ENCODE data around the gene PLXDC2.

The PLXDC2 gene

DNA sequence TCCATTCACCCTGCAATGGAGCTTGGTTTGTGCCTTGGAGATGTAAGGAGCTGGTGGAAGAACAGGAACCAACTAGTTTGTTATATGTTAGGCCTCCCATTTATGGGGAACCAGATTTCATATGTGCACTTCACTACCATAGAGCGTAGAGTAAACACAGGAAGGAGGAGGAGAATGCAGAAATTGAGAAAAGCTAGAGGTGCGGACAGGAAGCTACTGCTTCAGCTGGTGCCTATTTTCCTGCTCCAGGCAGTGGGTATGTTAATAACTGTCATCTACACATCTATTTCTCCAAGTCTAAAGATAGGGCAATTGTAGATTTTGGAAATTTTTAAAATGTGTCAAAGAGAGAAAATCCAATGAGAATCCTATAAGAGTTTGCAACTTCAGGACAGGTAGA is 482.2 kb downstream of the PLXDC2 start:
- no peak for DNase-seq

DNA sequence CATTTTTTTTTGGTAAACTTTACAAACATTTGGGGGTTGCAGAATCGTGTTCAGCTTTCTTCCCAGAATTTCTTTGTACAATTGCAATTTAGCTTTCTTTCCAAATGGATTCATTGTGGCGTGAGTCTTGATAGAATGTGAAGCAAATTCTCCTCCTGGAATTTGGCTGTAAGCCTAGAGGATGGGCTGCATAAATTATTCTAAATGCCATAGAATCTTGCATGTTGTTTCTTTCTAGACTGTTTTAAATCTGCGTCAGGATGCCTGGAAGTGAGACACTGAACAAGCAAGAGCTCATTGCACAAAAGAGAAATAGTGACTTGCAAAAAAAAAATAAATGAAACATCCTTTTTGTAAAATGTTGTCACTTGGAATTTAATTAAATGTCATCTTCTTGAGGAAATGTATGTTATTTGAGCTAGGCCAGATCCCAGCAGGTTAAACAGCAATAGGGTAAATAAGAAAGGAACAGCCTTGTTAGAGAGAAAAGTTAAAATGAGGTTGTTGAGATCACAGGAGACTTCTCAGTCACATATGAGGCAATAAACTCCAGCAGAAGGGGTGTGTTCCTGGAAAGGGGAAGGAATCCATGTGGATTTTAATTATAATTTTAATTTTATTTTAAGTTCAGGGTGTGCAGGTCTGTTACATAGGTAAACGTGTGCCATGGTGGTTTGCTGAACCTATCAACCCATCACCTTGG is 483.0 kb downstream of the PLXDC2 start:
- DNase-seq: no peak

GRCh38 chr10:20300735-20301134 is 484.5 kb downstream of the PLXDC2 start:
- no peak for DNase-seq

DNA sequence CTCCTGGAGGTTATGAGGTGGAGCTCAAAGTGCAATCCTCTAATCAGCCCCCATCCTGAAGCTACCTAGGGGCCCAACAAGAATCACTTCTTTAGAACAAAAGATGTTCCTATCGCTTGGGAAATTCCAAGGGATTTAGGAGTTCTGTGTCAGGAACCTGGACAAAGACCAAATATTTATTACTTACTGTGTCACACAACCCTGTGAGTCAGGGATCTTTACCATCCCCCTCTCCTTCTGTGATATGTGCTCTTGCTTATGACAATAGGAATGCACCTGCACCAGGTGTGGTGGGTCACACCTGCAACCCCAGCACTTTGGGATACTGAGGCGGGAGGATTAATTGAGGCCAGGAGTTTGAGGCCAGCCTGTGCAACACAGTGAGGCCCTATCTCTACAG is 485.8 kb downstream of the PLXDC2 start:
- DNase-seq: no peak

DNA sequence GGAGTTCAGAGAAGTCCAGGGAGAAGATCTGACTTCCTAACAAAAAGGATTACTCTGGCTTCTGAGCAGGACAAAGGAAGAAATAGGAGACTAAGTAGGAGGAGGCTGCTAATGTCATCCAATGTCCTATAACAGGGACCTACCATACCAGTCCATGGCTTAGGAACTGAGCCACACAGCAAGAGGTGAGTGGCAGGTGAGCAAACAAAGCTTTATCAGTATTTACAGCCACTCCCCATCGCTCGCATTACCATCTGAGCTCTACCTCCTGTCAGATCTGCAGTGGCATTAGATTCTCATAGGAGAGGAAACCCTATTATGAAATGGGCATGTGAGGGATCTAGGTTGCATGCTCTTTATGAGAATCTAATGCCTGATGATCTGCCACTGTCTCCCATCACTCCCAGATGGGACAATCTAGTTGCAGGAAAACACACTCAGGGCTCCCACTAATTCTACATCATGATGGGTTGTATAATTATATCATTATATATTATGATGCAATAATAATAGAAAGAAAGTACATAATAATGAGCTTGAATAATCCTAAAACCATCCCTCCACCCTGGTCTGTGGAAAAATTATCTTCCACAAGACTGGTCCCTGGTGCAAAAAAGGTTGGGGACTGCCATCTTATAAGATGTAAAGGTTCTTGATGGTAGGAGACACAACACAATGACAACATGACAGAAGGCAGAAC is 487.4 kb downstream of the PLXDC2 start:
- DNase-seq: no peak

DNA sequence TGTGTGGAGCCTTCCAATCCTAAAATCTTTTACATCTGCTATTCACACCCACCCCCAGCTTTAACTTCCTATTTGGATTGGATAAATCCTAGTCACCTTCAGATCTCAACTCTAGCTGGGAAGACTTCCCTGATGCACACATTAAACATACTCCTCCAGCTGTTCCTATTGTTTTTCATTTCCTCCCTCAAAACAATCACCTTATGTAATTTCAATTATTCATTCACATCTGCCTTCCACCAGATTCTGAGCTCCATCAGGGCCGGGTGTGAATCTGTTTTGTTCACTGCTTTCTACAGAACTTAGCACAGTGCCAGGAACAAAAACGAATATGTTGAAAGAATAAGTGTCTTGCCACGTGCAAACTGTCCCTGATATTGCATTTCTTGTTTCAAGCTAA is 497.4 kb downstream of the PLXDC2 start:
- no peak for DNase-seq

DNA sequence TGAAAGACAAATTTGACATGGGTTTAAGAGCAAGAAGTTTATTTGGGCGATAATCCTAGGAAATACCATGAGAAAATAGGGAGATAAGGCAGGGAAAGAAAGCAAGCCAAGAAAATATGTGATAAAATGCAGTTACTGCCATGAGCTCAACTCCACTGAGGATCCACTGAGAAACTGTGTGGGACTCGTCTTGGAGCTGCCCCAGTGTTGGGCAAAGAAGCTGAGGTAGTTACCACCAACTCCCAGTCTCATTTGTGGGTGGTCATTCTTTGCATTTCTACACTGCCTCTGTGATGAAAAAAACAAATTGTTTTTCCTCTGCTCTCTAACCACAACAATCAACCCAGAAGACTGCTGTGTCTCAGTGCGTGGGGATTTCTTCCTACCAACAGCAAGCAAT is 498.2 kb downstream of the PLXDC2 start:
- DNase-seq: no peak

GRCh38 chr10:20327954-20328353 is 511.7 kb downstream of the PLXDC2 start:
- DNase-seq: no peak

DNA sequence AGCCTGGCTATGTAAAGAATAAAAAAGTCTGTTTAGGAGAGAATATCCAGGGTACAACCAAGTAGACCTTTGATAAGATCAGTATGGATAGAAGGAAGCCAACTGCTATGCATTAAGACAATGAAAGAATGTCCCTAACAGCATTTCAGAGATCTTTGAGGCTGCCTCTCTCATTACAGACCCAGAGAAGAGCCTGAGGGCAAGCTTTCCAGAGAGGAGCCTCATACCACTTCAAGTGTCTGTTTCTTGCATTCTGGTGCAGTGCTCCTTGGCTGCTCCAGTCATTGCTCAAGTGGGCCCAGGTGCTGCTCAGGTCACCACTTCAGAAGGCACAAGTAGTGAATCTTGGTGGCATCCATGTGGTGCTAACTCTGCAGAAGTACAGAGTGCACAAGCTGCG is 514.0 kb downstream of the PLXDC2 start:
- DNase-seq: no peak

DNA sequence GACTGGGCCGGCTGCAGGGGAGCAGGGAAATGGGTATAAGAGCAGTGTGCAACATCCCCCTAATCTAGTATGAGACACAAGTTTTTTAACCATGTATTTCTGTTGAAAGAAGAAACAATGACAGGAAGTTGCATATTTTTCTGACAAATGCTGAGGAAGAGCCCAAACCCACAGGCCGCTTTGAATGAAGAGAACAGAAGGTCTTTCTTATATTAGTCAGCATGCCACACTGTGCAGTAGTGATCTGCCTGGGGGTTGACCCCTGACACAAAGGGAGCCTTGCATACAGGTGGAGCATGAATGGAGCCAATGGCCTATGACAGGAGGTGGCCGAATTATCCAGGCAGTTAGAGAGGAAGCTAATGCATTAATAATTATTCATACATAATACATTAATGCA is 518.3 kb downstream of the PLXDC2 start:
- no peak for DNase-seq

Measured in NCI-H2171 (cell line).